NCI-H774 (cell line): ENCODE measurements around the gene RC3H2.
"Not testable (repeated sequence)": the region's sequence is repeated elsewhere in the genome, so short reads cannot be mapped to it uniquely, and the experiment has no call there.

Source experiments
- DNase-seq: peaks from one replicate; lab custom pipeline; 2025; lab: John Stamatoyannopoulos, UW

RC3H2 gene

GRCh38 chr9:122841501-122841900, 63.7 kb downstream of the RC3H2 start:
- no peak for DNase-seq

- not testable (repeated sequence) for DNase-seq
Observed at GRCh38 chr9:122838441-122838840, 66.7 kb downstream of the RC3H2 start.

- DNase-seq = no peak
Observed at GRCh38 chr9:122837266-122837850, 67.8 kb downstream of the RC3H2 start.

- no peak for DNase-seq
Observed at GRCh38 chr9:122835313-122835731, 69.8 kb downstream of the RC3H2 start.

- no peak for DNase-seq
Observed at GRCh38 chr9:122832194-122832593, 73.0 kb downstream of the RC3H2 start.

GRCh38 chr9:122828965-122829284, 76.2 kb downstream of the RC3H2 start:
- not testable (repeated sequence) for DNase-seq

GRCh38 chr9:122827761-122828093, 77.4 kb downstream of the RC3H2 start:
- DNase-seq = no peak

GRCh38 chr9:122822938-122823337, 82.2 kb downstream of the RC3H2 start:
- no peak for DNase-seq

- DNase-seq = no peak
Observed at GRCh38 chr9:122822056-122822455, 83.1 kb downstream of the RC3H2 start.

- DNase-seq = no peak
Observed at GRCh38 chr9:122821278-122821943, 83.7 kb downstream of the RC3H2 start.

GRCh38 chr9:122820490-122820845, 84.7 kb downstream of the RC3H2 start:
- no peak for DNase-seq

- DNase-seq = no peak
Observed at GRCh38 chr9:122819791-122820489, 85.2 kb downstream of the RC3H2 start.

GRCh38 chr9:122819326-122819725, 85.8 kb downstream of the RC3H2 start:
- no peak for DNase-seq

GRCh38 chr9:122816163-122816867, 88.8 kb downstream of the RC3H2 start:
- DNase-seq = no peak

- DNase-seq = no peak
Observed at GRCh38 chr9:122815544-122815943, 89.6 kb downstream of the RC3H2 start.

GRCh38 chr9:122814545-122814944, 90.6 kb downstream of the RC3H2 start:
- no peak for DNase-seq

- no peak for DNase-seq
Observed at GRCh38 chr9:122812736-122813135, 92.4 kb downstream of the RC3H2 start.

- peak; percentile 87 for DNase-seq
Observed at GRCh38 chr9:122810306-122810946, 94.7 kb downstream of the RC3H2 start.

GRCh38 chr9:122809261-122809660, 95.9 kb downstream of the RC3H2 start:
- DNase-seq = peak; percentile 77

GRCh38 chr9:122808141-122808540, 97.0 kb downstream of the RC3H2 start:
- DNase-seq = no peak

- DNase-seq = no peak
Observed at GRCh38 chr9:122807271-122807900, 97.8 kb downstream of the RC3H2 start.

- DNase-seq = no peak
Observed at GRCh38 chr9:122806661-122807060, 98.5 kb downstream of the RC3H2 start.
